PC-3 (cell line): Measurements from ENCODE around the gene CSTPP1. TPM values are rescaled to one million over a fixed set of nuclear protein-coding genes. Genes with fewer than 3 reads are reported as not detected.

Experiments
- ATAC-seq: fragments of 200-7000 bp; cut with Tn5 transposase; 2 replicates; pipeline ENCODE4 v1.9.1; 2020; ENCODE audit warnings: mild to moderate bottlenecking, moderate library complexity
- BruUV-seq: library from RNA; stranded (reverse); fragments of 400-500 nt; replicated peaks from 2 replicates; lab custom pipeline; 2021; lab: Mats Ljungman, UMichigan
- CTCF ChIA-PET: fragments of 300-600 bp; sonication (Branson Sonifier 250); formaldehyde crosslinking; loops from one replicate; lab custom pipeline; 2022; ENCODE audit warnings: antibody characterized with exemption; lab: Charles Lee
- POLR2A ChIA-PET: fragments of 300-600 bp; sonication (Branson Sonifier 250); formaldehyde crosslinking; loops from one replicate; lab custom pipeline; 2022; ENCODE audit warnings: antibody characterized with exemption; ENCODE audit not compliant: unreplicated experiment; lab: Charles Lee
- DNase-seq: peaks from one replicate; pipeline ENCODE4 v3.0.0-alpha.2; 2015
- H2AFZ ChIP-seq: fragments of 300-600 bp; sonication (generic); 2 replicates; pipeline ENCODE4 v1.6.0; 2016; ENCODE audit warnings: antibody characterized with exemption, low read length
- H3F3A ChIP-seq: fragments of 300-600 bp; sonication (generic); one replicate; pipeline ENCODE4 v1.6.0; 2017; ENCODE audit warnings: antibody characterized with exemption, low read length, control low read depth, mild to moderate bottlenecking; ENCODE audit not compliant: unreplicated experiment
- H3K27ac ChIP-seq: fragments of 300-600 bp; sonication (generic); 2 replicates; pipeline ENCODE4 v1.5.1; 2016; ENCODE audit warnings: mild to moderate bottlenecking, low read length
- H3K27me3 ChIP-seq: fragments of 300-600 bp; sonication (generic); 2 replicates; pipeline ENCODE4 v1.6.1; 2016; ENCODE audit warnings: low read length, mixed read lengths
- H3K36me3 ChIP-seq: fragments of 300-600 bp; sonication (generic); 2 replicates; pipeline ENCODE4 v1.6.1; 2016; ENCODE audit warnings: low read depth, mixed run types, low read length, mixed read lengths
- H3K4me1 ChIP-seq: fragments of 300-600 bp; sonication (generic); 2 replicates; pipeline ENCODE4 v1.5.1; 2016; ENCODE audit warnings: low read length; ENCODE audit not compliant: insufficient read depth
- H3K4me2 ChIP-seq: fragments of 300-600 bp; sonication (generic); 2 replicates; pipeline ENCODE4 v1.6.0; 2016; ENCODE audit warnings: low read length
- H3K4me3 ChIP-seq: fragments of 300-600 bp; sonication (generic); 2 replicates; pipeline ENCODE4 v1.5.1; 2016; ENCODE audit warnings: mild to moderate bottlenecking, low read length, mixed read lengths
- H3K79me2 ChIP-seq: fragments of 300-600 bp; sonication (generic); 2 replicates; pipeline ENCODE4 v1.6.1; 2017; ENCODE audit warnings: low read length, mixed read lengths
- H3K9ac ChIP-seq: fragments of 300-600 bp; sonication (generic); 2 replicates; pipeline ENCODE4 v1.6.0; 2016; ENCODE audit warnings: mild to moderate bottlenecking, low read length
- H3K9me2 ChIP-seq: fragments of 300-600 bp; sonication (generic); replicated peaks from 2 replicates; pipeline ENCODE4 v1.6.1; 2016; ENCODE audit warnings: mixed run types, low read length, mixed read lengths
- H3K9me3 ChIP-seq: fragments of 300-600 bp; sonication (generic); 2 replicates; pipeline ENCODE4 v1.6.1; 2016; ENCODE audit warnings: low read length, mixed read lengths
- H4K20me1 ChIP-seq: fragments of 300-600 bp; sonication (generic); 2 replicates; pipeline ENCODE4 v1.6.1; 2016; ENCODE audit warnings: low read length, mixed read lengths
- EZH2 ChIP-seq: fragments of 300-600 bp; sonication (generic); IDR thresholded peaks from one replicate; pipeline ENCODE4 v1.6.1; 2017; ENCODE audit warnings: antibody characterized with exemption, mild to moderate bottlenecking, low read length; ENCODE audit not compliant: unreplicated experiment
- EZH2phosphoT487 ChIP-seq: fragments of 300-600 bp; sonication (generic); IDR thresholded peaks from 2 replicates; pipeline ENCODE4 v1.6.1; 2018; ENCODE audit warnings: mild to moderate bottlenecking, antibody characterized with exemption, low read length, borderline replicate concordance
- intact Hi-C: fragments of 100-400 bp; cut with micrococcal nuclease; formaldehyde crosslinking; loops from 2 replicates; pipeline ENCODE4 v1.9.0; 2023
- total RNA-seq: library from RNA; depleted of rRNA; stranded (reverse); fragments of >200 nt; gene quantifications from 2 replicates; pipeline ENCODE4 v1.2.3, GENCODE V29; 2014
- TF ChIP-seq, protein P1 (sequence below): fragments of 300-600 bp; sonication (generic); conservative IDR thresholded peaks from 2 replicates; pipeline ENCODE4 v1.5.1; 2017; ENCODE audit warnings: antibody characterized with exemption, low read depth, mild to moderate bottlenecking, low read length

Gene CSTPP1
- total RNA-seq, 1 experiment from 2014 or later: 21.7 TPM

DNA sequence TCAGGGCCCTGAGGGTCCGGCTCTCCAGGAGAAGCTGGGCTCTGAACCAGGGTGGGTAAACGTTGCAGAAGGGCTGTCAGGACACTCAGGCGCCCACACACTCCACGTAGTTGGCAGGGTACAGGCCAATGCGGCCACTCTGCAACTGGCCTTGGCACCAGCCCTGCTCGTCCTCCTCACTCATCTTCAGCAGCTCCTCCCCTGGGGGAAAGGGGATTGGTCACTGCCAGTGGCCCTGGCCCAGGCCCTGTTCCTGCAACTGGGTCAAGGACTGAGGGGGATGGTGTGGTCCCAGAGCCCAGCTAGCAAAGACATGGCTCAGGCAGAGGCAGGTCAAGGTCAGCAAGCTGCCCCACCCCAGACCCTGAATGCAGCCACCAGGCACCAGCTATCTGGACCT is 241.3 kb downstream of the CSTPP1 start:
- ChIA-PET POLR2A (no interaction called here), CTCF (interaction anchor here (1.5 kb wide), 1 partner anchor 81 kb away, joined by 4 read pairs; no protein-coding TSS in a partner anchor)
- H3K27ac ChIP-seq: no peak overlapping the region
- H3K4me2 ChIP-seq: peak overlapping the region; percentile 99
- no peaks in the 10 kb centered on the region for H3K9me2 ChIP-seq
- no peak for TF ChIP-seq EZH2
- TF ChIP-seq, protein P1, sequence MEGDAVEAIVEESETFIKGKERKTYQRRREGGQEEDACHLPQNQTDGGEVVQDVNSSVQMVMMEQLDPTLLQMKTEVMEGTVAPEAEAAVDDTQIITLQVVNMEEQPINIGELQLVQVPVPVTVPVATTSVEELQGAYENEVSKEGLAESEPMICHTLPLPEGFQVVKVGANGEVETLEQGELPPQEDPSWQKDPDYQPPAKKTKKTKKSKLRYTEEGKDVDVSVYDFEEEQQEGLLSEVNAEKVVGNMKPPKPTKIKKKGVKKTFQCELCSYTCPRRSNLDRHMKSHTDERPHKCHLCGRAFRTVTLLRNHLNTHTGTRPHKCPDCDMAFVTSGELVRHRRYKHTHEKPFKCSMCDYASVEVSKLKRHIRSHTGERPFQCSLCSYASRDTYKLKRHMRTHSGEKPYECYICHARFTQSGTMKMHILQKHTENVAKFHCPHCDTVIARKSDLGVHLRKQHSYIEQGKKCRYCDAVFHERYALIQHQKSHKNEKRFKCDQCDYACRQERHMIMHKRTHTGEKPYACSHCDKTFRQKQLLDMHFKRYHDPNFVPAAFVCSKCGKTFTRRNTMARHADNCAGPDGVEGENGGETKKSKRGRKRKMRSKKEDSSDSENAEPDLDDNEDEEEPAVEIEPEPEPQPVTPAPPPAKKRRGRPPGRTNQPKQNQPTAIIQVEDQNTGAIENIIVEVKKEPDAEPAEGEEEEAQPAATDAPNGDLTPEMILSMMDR: no peak
- no peak for TF ChIP-seq EZH2phosphoT487
- H3K79me2 ChIP-seq: peaks cover 47% of the 10 kb centered on the region
- H3K4me1 ChIP-seq: 0 out of 2 replicates have a peak, but pooled peaks cover 8% of the 10 kb centered on the region
- no peak overlapping the region for H3K9ac ChIP-seq
- no peaks in the 10 kb centered on the region for H3K9me3 ChIP-seq
- H3K4me3 ChIP-seq: peak overlapping the region; percentile 94; the same call in 1 of the 2 replicates
- ATAC-seq (no peak), DNase-seq (no peak)
- no peaks in the 10 kb centered on the region for H4K20me1 ChIP-seq
- H3K27me3 ChIP-seq: no peaks in the 10 kb centered on the region
- intact Hi-C loops: loop anchor here (1.0 to 2.0 kb wide), 6 partner anchors 37 to 177 kb away; partner anchors contain the start of genes ACP2 and DDB2
- H3F3A ChIP-seq: no peaks in the 10 kb centered on the region
- peaks cover 27% of the 10 kb centered on the region; the same call in 1 of the 2 replicates for H3K36me3 ChIP-seq
- H2AFZ ChIP-seq: no peak overlapping the region
- BruUV-seq: no TSS peak

DNA sequence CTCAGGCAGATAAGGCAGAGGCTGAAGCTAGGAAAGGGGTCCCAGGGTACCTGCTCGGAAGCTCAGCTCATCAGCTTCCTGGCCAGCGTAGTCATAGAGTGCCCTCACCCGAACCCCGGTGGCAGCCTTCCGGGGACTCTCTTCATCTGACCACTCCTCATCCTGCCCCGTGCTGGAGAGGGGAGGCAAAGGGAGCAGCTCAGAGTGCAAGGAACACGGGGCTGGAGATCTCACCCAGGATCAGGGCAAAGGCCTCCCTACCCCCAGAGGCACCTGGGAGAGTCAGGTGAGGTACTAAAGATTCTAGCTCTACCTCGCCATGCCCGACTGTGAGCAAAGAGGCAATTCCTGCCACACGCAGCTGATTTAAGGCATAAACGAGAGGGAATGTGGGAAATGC is 241.8 kb downstream of the CSTPP1 start:
- Histone ChIP-seq H3K9me3 (no peaks in the 10 kb centered on the region), H3K79me2 (peaks cover 46% of the 10 kb centered on the region), H3K4me2 (no peak overlapping the region), H3K27me3 (no peaks in the 10 kb centered on the region), H3F3A (no peaks in the 10 kb centered on the region), H4K20me1 (no peaks in the 10 kb centered on the region), H2AFZ (no peak overlapping the region), H3K4me1 (0 out of 2 replicates have a peak, but pooled peaks cover 8% of the 10 kb centered on the region), H3K27ac (no peak overlapping the region), H3K9ac (no peak overlapping the region), H3K4me3 (no peak overlapping the region), H3K36me3 (peaks cover 26% of the 10 kb centered on the region; the same call in 1 of the 2 replicates), H3K9me2 (no peaks in the 10 kb centered on the region)
- intact Hi-C loops: no loop called here
- POLR2A ChIA-PET: no interaction called here
- CTCF ChIA-PET: interaction anchor here (0.6 to 1.5 kb wide), 3 partner anchors 56 to 276 kb away, joined by 3 to 8 read pairs (median 4); no protein-coding TSS in a partner anchor
- TF ChIP-seq, protein P1: no peak
- TF ChIP-seq EZH2phosphoT487 (no peak), EZH2 (no peak)
- no TSS peak for BruUV-seq
- DNase-seq: no peak
- ATAC-seq: no peak
